Mesendoderm (in vitro differentiated cells): ENCODE measurements around the gene TUBB. TPM values are rescaled to one million over a fixed set of nuclear protein-coding genes. Genes with fewer than 3 reads are reported as not detected.
A peak's percentile ranks its signal among the peaks of the same experiment; 100 is the strongest.

ENCODE experiments used
- DNase-seq: peaks from one replicate; pipeline ENCODE4 v3.0.0; 2013
- H2AK5ac ChIP-seq: 2 replicates; pipeline ENCODE4 v1.6.1; 2013; ENCODE audit warnings: low read length, inconsistent platforms
- H2BK120ac ChIP-seq: 2 replicates; pipeline ENCODE4 v1.6.1; 2013; ENCODE audit warnings: low read depth, mild to moderate bottlenecking, low read length, moderate library complexity, mixed read lengths
- H2BK15ac ChIP-seq: replicated peaks from 2 replicates; pipeline ENCODE4 v1.6.1; 2013; ENCODE audit warnings: low read depth, mild to moderate bottlenecking, moderate library complexity
- H2BK5ac ChIP-seq: 2 replicates; pipeline ENCODE4 v1.6.1; 2013; ENCODE audit warnings: low read length, inconsistent platforms
- H3K18ac ChIP-seq: 2 replicates; pipeline ENCODE4 v1.6.1; 2013; ENCODE audit warnings: mild to moderate bottlenecking, low read length, mixed read lengths
- H3K23ac ChIP-seq: one replicate; pipeline ENCODE4 v1.6.1; 2013; ENCODE audit warnings: low read length
- H3K27ac ChIP-seq: 2 replicates; pipeline ENCODE4 v1.5.1; 2013; ENCODE audit warnings: low read depth, mild to moderate bottlenecking, inconsistent platforms, low read length, moderate library complexity
- H3K27me3 ChIP-seq: 2 replicates; pipeline ENCODE4 v1.6.1; 2013; ENCODE audit warnings: low read length, control low read depth, mild to moderate bottlenecking, inconsistent platforms; ENCODE audit not compliant: insufficient read depth, poor library complexity
- H3K36me3 ChIP-seq: 2 replicates; pipeline ENCODE4 v1.6.1; 2013; ENCODE audit warnings: low read length, inconsistent platforms; ENCODE audit not compliant: control insufficient read depth, insufficient read depth
- H3K4ac ChIP-seq: one replicate; pipeline ENCODE4 v1.6.1; 2013; ENCODE audit warnings: low read depth, mild to moderate bottlenecking, low read length, moderate library complexity
- H3K4me1 ChIP-seq: 2 replicates; pipeline ENCODE4 v1.6.1; 2013; ENCODE audit warnings: low read depth, low read length, inconsistent platforms; ENCODE audit not compliant: control insufficient read depth
- H3K4me2 ChIP-seq: 2 replicates; pipeline ENCODE4 v1.6.1; 2013; ENCODE audit warnings: low read length
- H3K4me3 ChIP-seq: 2 replicates; pipeline ENCODE4 v1.5.1; 2013; ENCODE audit warnings: mild to moderate bottlenecking, low read length
- H3K56ac ChIP-seq: one replicate; pipeline ENCODE4 v1.6.1; 2013; ENCODE audit warnings: low read length
- H3K79me1 ChIP-seq: 2 replicates; pipeline ENCODE4 v1.6.1; 2013; ENCODE audit warnings: low read length, inconsistent platforms
- H3K79me2 ChIP-seq: 2 replicates; pipeline ENCODE4 v1.6.1; 2013; ENCODE audit warnings: mild to moderate bottlenecking, low read length; ENCODE audit not compliant: control insufficient read depth, insufficient read depth
- H3K9ac ChIP-seq: 2 replicates; pipeline ENCODE4 v1.6.1; 2013; ENCODE audit warnings: low read length, inconsistent platforms
- H4K5ac ChIP-seq: one replicate; pipeline ENCODE4 v1.6.1; 2013; ENCODE audit warnings: low read length
- H4K8ac ChIP-seq: one replicate; pipeline ENCODE4 v1.6.1; 2013; ENCODE audit warnings: low read depth, mild to moderate bottlenecking, control low read depth, low read length, moderate library complexity
- WGBS: extraction: QIAGEN DNeasy Blood & Tissue Kit; methylation state at CpG from one replicate; pipeline ENCODE4 v1.1.7; 2013; ENCODE audit warnings: low lambda C conversion rate, missing lambda C conversion rate; ENCODE audit not compliant: insufficient coverage; ENCODE audit errors: extremely low coverage; 5-methylcytosine and 5-hydroxymethylcytosine counted together
- small RNA-seq: library from polyadenylated mRNA; stranded (forward); fragments of <200 nt; extraction: miRNeasy Mini kit (QIAGEN cat#:217004); gene quantifications from one replicate; pipeline ENCODE3, GENCODE V24; 2013; ENCODE audit not compliant: insufficient read depth

Gene TUBB

GRCh38 chr6:30774701-30775100 is 54.5 kb downstream of the TUBB start:
- Histone ChIP-seq H3K56ac (peak overlapping the region; percentile 75), H3K79me1 (no peaks in the 10 kb centered on the region), H2BK15ac (no peak overlapping the region), H4K5ac (no peak overlapping the region), H3K27ac (no peak overlapping the region), H2BK120ac (peak overlapping the region; percentile 88), H3K4me1 (peaks cover 5% of the 10 kb centered on the region), H2AK5ac (no peak overlapping the region), H3K4ac (peak overlapping the region; percentile 97), H3K9ac (no peak overlapping the region), H3K27me3 (no peaks in the 10 kb centered on the region), H2BK5ac (peak overlapping the region; percentile 56), H3K18ac (peak overlapping the region; percentile 96), H3K23ac (no peak overlapping the region), H3K4me2 (no peak overlapping the region), H3K36me3 (no peaks in the 10 kb centered on the region), H3K4me3 (no peak overlapping the region), H3K79me2 (no peaks in the 10 kb centered on the region), H4K8ac (no peak overlapping the region)
- no CpG with 5 or more reads among the region's 8 CpGs for WGBS
- DNase-seq = no peak

Small RNAs within 50 kb of the gene (small RNA-seq; reads per million reads assigned to genes)
- not detected for gene RF00019
- gene RN7SL353P = not detected
